ENCODE data around the gene RHBDD1.

Gene RHBDD1, protein sequence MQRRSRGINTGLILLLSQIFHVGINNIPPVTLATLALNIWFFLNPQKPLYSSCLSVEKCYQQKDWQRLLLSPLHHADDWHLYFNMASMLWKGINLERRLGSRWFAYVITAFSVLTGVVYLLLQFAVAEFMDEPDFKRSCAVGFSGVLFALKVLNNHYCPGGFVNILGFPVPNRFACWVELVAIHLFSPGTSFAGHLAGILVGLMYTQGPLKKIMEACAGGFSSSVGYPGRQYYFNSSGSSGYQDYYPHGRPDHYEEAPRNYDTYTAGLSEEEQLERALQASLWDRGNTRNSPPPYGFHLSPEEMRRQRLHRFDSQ

DNA sequence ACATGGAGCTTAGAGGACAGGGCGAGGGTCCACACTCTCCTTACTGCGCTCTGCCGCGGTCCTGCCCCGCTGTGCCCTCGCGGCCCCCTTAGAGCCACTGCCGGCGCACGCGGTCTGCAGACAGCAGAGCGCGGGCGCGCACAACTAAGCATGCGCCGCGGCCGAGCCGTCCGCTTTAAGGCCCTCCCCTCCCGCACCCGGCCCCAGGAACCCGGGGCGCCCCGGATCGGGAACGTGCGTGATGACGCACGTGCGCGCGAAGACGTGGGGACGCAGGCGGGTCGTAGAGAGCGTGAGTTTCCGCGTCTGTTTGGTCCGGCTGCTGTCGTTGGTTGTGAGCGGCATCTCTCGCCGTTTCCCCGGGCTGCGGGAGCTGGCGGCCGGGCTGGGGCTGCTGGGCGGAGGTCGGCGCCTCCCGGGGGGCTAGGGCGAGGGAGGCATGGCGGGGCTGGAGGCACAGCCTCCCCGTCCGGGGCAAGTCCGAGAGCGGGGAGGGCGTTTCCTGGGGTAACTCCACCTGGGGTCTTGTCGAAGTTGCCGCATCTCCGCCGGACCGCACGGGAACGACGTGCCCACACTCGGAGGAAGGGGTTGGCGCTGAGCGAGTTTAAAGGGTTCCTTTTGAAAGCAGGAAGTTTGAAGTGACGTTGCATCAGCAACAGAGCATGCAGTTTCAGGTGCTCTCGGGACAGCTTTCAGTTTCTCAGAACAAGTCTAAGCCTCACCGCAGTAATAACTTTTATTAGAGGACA lies at the start of gene RHBDD1:
Gene RHBDD1 (plus strand): TSS at position 259 of the 752 bp plus-strand sequence. CDS start 28,640 bp downstream, outside the sequence.
- DNase-seq = peak; percentile 97

DNA sequence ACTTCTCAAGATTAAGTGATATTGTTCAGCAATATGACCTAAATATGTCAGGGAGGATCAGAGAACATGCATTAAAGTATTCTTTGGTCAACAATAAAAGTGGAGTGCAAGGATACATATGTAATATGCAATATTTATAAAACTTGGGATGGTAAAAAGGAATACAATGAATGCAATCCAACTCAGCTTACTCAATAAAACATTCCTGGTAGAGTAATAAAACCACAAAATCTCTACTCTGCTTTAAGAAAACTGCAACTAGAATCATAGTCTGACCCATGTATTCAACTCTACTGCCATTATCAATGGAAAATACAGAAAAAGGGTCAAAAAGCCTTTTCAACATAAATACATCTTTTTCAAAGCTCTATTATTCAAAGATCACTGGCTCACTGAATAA lies 47.8 kb upstream of the RHBDD1 start:
- DNase-seq = no peak

DNA sequence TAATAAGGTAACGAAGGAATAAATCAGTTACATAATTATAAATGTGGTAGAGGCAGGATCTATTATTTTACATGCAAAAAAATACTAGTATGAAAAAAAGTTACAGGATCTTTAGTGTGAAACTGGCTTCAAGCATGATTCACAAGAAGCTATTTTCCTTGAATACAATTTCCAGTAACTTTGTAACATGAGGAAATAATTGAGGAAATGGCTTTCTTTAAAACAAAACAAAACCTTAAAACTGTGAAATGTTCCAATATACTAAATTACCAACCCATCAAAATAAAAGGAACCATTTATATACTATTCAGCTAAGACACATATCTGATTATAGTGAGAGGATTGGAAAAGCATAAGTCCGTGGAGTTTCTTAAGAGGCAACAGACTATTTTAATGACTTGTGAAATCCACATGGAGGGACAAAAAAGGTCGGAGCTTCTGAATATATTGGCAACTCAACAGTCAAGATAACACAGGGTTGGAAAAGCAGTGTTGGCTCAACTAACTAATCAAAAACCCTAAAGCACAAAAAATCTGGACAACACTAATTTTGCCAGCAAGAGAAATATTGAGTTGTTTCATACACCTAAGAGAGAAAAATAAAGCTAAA lies 46.9 kb upstream of the RHBDD1 start:
- DNase-seq = no peak

DNA sequence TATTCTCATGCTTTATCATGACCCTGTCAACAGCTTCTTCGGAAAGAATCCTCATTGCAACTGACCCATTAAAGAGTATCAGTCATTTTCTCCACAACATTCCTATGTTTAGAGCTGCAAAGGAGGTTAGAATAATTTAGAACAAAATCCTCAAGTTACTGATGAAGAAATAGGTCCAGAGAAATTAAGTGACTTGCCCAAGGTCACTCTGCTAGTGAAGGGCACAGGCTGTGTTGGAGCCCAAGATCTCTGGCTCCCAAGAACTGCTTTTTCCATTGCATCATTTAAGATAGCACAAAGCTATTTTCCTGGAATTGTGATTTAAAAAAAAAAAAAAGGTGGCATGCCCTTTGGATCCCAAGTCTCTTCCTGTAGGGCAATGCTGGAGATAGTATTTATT lies 45.8 kb upstream of the RHBDD1 start:
- no peak for DNase-seq

DNA sequence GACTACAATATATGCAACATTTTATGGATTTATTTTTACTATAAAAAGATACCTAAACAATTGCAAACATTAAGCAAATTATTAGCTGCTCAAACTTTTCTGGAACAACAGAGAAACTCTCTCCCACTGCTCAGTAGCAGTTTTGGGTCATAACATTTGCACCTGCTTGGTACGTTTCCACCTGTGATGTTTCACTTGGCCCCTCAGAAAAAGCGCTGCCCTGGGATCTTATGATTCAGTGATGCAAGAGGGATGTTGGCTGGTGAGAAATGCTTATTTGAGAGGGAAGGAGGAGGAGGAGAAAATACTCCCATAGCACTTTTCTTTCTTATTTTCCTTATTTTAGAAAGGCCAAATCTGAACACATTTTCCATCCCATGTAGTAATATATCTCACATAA lies 45.4 kb upstream of the RHBDD1 start:
- no peak for DNase-seq

DNA sequence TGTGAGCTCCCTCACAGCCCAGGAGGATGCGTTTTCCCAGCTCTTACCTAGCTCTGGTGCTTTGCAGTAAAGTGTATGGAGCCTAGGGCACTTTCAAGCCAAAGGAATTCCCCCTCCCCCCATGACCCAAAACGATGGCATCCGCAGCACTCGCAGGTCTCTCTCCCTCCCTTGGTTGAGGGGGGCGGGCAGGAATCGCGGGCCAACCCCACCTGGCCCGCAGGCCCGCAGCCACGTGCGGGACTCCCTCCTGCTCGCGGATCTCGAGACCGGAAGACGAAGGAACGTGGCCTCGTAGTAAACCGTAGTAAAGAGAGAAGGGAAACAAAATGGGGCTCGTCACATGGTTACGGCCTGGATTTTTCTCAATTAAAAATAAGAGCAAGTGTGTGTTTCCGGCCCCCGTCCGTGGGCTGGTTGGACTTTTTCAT lies 44.8 kb upstream of the RHBDD1 start:
- DNase-seq = no peak

DNA sequence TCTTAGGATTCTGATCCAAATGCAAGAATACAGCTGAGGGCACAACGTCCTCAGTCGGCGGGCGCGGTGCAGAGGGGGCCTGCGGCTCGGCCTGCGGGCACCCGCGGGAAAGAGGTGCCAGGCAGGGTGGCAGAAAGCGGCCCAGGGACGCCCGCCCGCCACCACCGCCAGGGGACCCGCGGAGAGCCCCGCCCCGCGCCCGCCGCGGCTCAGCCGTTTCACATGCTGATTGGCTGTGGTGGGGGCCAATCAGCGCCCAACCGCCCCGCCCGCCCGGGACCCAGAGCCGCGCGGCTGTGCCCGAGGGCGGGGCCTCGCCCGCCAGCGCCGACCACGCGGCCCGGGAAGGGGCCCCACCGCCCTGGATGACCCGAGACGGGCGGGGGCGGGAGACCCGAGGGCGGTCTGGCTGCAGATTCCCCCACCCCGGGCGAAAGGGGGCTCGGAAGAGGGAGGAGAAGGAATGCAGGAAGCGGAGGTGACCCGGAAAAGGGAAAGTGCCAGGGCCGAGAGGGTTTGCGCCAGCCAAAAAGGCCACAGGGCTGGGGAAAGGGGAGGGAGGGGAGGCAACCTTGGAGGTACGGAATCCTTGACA lies 44.3 kb upstream of the RHBDD1 start:
- DNase-seq = peak; percentile 85

DNA sequence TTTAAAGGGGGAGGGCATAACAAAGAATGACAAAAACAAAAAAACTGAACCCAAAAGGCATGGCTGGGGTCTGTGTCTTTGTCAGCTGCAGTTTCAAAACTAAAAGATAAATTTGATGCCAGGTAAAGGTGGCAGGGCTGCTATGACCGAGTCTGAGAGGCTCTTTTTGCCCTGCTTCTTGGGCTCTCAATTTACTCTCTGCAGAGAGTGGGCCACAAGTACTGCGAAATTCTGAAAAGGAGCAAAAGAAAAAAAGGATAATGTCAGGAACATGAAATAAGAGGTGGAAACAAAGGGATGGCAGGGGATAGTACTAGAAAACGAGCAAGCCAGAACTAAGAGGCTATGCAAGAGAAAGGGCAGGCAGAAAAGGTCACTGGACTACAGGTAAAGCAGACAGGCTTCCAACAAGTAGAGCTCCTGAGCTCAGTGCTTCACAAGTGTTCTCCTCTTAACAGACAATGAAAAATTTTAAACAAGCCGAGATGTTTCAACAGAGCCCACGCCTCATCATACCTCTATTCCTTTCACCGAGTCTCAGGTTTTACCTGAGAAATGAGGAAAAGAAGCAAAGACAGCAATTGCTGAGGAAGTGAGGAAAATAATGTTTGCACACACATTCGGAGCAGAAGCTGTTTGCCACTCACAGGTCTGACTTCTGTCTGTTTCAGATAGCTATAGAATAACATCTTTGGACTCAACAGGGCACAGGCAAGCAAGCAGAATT lies 43.5 kb upstream of the RHBDD1 start:
- no peak for DNase-seq

DNA sequence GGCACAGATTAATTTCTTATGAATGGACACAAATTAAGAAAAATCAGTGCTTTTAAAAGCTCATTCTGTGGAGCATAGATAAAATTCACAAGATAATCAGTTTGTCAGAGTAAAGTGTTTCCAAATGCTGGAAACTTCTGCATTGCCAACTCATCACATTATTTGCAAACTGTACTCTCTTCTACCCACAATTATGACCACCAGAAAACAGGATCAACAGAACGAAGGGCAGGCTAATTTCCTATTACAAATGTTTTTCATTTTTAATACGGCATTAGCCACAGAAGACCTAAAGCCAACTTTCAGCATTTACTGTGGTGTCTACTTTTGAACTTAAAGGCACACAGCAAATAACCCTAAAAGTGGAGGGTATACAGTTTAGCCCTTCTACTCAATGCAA lies 42.2 kb upstream of the RHBDD1 start:
- no peak for DNase-seq

DNA sequence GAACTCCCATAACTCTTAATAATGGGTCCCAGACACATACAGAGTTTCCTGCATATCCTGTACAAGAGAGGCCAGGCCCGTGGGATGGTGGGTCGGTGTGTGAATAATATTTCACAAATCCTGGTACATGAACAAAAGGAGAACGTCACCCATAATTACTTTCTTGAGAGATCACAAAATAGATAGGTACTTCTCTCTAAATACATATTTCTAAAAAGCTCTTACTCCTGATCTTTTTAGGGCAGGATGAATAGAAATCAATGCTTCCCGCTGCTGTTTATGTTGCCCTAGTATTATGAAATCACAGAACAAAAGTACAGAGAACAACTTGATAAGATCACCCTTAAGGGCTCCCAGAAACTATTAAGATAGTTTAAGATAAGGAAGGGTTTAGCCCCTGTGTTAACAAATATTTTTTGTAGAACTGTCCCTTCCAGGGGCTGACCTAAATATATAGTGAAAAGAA lies 41.6 kb upstream of the RHBDD1 start:
- DNase-seq = no peak

DNA sequence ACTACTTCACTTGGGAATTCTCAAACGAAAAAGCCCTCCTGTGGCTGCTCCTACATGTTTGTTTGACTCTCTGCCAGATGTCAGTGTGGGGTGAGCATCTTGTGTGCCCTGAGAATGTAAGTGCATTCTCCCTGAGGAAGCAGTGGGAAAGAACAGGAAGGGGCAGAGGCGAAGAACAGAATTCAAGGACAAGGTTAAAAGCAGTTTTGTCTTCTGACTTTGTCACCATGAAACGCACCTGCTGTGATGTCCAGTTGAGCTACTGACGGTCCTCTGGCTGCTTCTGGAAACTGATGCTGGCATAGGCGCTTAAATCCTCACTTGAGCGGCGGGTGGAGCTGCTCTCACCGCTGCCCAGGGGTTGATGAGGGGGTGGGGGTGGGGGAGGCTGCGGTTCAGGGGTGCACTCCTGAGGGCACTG lies 41.1 kb upstream of the RHBDD1 start:
- DNase-seq = no peak

DNA sequence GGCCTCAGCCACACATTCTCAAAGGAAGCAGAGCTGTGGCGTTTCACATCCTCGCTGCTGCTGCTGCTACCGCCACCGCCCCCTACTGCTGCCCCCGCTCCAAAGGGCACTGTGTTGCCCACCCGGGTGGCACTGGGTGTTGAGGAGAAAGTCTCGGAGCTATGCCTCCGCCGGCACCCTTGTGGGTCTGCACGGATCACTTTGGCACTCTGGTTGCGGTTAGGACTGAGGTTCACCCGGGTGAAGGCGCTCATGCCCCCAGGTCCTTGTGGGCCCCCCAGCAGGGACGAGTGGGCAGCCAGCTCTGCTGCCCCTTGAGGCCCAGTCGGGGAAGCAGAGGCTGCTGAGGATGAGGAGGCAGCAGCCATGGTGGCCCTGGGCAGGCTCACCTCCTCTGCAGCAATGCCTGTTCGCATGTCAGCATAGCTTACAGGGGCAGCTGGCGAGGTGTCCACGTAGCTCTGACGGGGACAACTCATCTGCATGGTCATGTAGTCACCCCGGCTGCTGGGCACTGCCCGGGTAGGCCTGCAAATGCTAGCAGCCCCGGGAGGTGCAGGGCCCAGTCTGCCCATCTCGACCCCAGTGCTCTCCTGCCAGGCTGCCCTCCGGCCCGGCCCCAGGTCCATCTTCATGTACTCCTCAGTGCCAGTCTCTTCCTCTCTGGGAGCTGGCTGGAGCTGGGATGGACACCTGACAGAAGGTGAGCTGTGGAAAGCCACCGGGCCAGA lies 40.4 kb upstream of the RHBDD1 start:
- DNase-seq = no peak

DNA sequence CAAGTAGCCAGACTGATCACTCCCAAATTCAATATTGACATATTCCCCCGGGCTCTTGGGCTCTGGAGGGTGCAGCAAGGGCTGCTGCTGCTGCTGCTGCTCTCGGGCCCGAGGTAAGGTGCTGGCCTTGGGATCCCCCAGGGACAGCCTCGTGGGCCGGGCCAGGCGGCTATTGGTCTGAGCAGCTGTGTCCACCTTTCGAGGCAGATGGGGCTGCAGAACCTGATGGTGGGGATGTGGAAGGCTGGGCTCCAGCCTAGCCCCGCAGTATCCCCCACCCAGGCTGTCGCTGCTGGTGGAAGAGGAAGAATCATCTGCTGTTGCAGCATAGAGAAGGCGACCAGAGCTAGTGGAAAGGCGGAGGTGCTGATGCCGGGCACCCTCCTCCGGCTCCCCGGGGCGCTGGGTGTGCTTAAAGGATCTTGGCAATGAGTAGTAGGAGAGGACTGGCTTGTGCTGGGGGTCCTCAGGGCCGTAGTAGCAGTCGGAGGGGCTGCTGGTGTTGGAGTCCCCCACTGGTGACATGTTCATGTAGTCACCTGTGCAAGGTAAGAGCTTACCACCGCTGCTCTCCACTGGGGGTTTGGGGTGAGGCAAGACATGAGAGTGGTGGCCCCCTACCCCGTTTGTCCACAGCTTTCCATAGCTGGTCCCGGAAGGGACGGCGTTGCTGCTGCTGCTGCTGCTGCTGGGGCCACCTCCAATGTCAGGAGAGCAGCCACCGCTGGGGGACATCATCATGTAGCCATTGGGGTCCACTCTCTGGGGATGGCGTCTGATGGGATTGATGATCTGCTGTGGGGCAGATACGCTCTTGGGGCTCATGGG lies 39.6 kb upstream of the RHBDD1 start:
- no peak for DNase-seq

DNA sequence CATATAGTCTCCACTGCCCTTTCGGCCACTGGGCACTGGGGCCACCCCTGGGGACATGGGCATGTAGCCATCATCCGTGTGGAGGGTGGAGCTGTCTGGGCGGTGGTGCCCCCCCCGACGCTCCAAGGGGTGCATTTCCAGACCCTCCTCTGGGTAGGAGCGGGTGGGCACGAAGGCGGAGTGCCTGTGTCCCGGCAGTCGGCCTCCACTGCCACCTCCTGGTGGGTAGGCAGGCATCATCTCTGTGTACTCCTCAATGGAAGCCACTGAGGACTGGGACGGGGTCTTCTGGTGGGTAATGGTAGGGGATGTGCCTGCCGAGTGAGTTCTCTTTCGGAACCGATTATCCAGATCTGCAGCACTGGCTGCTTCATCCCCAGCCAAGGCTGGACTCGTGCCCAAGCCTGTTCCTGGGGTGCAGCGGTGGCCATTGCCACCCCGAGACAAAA lies 39.0 kb upstream of the RHBDD1 start:
- DNase-seq = no peak

DNA sequence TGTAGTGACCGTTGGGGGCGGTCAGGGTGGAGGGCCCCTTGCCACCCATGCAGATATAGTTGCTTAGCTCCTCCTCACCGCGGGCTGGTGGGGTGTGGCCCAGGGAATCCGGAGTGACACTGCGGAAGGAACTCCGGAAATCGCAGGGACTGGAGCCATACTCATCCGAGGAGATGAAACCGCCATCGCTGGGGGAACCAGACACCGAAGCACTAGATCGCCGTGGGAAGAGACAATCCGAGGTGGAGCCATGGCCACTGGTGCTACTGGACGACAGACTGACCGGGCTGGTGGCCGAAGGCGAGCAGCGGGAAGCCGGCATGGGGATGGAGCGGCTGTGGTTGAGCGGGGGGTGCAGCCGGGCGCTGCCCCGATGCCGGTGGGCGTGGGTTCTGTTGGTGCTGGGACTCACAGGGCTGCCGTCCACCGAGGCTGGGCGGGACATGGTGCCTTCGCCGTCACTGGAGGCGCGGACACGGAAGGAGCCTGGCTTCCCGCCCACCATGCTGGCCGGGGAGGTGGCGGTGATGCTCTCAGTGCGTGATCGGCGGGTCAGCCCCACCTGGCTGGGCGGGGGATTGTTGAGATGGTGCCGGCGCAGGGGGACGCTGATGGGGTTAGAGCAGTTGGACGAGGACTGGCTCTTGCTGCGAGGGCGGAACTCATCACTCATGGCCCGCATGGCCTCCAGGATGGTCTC lies 38.4 kb upstream of the RHBDD1 start:
- no peak for DNase-seq

DNA sequence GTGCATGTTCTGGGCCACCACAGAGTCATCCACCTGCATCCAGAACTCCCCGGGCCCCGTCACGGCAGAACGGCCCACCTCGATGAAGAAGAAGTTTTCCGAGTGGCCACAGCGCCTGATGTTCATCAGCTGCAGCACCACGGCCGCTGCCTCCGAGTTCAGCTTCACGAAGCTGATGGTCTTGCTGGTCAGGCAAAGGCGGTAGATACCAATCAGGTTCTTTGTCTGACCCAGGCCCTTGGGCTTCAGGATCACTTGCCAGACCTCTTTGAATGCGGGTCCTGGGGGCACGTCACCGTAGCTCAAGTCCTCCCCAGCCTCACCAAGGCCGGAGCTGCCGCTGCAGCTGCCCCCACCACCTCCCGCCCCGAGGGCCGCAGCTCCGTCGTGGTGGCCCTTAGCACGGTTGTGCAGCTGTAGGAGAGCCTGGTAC lies 37.8 kb upstream of the RHBDD1 start:
- DNase-seq = no peak

DNA sequence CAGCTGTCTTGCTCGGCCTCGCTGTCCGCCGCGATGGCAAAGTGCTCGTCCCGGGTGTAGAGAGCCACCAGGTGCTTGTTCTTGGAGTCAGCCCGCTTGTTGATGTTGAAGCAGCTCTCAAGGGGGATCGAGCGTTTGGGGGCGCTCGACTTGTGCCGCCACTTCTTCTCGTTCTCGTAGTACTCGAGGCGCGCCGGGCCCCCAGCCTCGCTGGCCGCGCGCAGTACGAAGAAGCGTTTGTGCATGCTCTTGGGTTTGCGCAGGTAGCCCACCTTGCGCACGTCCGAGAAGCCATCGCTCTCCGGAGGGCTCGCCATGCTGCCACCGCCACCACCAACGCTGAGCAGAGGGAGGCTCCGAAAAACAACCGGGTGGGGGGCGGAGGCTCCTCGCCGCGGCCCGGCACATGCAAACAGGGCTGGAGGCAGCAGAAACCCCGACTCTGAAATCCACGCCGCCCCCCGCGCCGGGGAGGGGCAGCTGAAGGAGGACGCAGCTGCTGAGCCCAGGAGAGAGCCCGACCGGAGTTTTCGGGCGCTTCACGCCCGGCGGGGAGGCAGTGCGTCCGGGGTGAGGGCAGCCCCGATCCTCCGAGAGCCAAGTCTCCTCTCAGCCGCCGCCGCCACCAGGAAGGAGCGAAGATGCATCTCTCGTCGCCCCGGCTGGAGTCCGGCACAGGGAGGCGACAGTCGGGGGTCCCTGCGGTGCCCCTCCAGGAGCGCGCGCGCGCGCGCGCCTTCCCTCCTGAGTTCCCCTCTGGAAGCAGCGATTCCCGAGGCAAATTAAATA lies 37.2 kb upstream of the RHBDD1 start:
- no peak for DNase-seq

DNA sequence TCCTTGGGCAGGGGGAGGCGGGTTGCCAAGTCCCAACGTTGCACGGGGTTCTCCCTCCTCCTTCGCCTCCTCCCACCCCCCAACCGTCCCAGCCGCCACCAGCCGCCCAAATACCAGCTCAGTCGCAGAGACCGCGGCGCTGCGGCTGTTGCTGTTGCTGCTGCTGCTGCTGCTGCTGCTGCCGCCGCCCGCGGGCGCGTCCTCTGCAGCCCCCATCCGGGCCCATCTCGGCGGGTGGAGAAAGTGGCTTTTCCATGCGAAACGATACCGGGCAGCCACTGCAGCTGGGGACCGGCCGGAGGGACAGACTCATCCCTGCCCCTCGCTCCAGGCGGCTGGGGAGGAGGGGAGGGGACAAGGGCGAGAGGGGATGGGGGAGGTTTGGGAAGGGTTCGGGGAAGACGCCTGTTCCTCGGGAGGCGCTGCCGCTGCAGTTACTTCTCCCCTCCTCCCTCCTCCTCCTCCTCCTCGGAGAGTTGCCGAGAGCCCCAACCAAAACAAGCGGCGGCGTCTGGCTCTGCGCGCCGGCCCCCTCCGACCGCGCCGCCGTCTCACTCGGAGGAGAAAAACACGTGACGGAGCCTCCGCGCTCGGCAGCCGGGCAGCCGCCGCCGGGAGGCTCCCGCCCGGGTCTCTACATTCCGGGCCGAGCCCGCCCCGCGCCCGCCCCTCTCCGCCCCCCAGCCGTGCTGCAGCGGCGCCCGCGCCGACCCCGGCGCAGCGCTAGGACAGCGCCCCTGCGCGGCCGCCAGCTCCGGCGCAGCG lies 36.5 kb upstream of the RHBDD1 start, which contains the start of gene IRS1:
Gene IRS1 (minus strand): TSS at position 610 of the 765 bp plus-strand sequence. CDS start 1,082 bp downstream, outside the sequence.
- peak; percentile 54 for DNase-seq

Measured in OCI-M1 (cell line).